Kidney epithelial cell (primary cell): ENCODE data around the gene HAGH. TPM values are rescaled to one million over a fixed set of nuclear protein-coding genes. Genes with fewer than 3 reads are reported as not detected.

ENCODE experiments used
- DNase-seq: peaks from one replicate; pipeline ENCODE4 v3.0.0-alpha.2; 2010; ENCODE audit warnings: low read depth
- H3K27me3 ChIP-seq: 2 replicates; pipeline ENCODE4 v1.6.0; 2011; ENCODE audit warnings: low read length; ENCODE audit not compliant: control insufficient read depth, insufficient read depth
- H3K36me3 ChIP-seq: 2 replicates; pipeline ENCODE4 v1.5.1; 2011; ENCODE audit warnings: low read length; ENCODE audit not compliant: control insufficient read depth, insufficient read depth
- H3K4me3 ChIP-seq: 2 replicates; pipeline ENCODE4 v1.5.1; 2011; ENCODE audit warnings: low read depth, mild to moderate bottlenecking, control low read depth, low read length
- total RNA-seq: library from RNA; depleted of rRNA; stranded (reverse); fragments of >200 nt; gene quantifications from 2 replicates; pipeline ENCODE4 v1.2.3, GENCODE V29; 2015
- TF ChIP-seq, protein P1 (sequence below): IDR thresholded peaks from 2 replicates; pipeline ENCODE4 v1.5.1; 2011; ENCODE audit warnings: mild to moderate bottlenecking, moderate library complexity, low read length, control low read depth, inconsistent platforms; ENCODE audit not compliant: insufficient read depth, poor library complexity, severe bottlenecking

HAGH gene
- total RNA-seq, 1 donor from 2014 or later: 62.8 TPM

DNA sequence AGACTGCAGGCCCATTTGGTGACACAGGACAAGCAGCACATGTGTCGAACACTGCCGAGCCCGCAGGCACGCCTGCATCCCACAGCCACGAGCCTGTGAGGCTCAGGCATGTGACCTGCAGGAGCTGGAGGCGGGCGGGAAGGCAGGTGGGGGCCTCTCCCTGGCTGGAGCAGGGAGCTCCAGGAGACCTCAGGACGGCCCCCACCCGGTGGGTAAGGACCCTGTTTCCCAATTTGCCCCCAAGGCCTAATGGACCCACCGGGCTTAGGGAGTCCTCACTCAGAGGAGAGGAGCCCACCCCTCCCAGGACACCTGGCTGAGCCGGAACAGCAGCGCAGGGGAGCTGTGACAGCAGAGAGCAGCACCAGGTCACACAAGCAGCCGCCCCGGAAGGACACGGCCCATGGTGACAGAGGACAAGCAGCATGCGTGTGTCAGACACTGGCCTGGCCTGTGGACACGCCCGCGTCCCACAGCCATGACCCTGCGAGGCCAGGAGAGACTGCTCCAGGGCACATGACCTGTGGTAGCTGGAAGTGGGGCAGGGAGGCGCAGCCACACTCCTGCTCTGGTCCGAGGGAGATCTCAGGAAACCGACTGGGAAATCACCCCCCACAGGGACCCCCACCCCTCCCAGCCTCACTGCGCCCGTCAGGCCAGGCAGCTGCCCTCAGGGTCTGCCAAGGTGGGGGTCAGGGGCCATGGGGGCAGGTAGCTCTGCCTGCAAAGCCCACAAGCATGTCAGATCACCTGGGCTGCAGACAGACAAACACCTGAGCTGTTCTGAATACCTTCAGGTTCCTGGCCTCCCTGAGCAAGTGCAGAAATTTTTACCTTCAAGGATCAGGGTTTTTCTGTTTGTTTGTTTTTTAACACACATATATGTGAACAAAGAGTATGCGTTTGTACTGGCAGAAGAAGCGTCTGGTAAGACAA is 46.6 kb downstream of the HAGH start:
- TF ChIP-seq, protein P1, sequence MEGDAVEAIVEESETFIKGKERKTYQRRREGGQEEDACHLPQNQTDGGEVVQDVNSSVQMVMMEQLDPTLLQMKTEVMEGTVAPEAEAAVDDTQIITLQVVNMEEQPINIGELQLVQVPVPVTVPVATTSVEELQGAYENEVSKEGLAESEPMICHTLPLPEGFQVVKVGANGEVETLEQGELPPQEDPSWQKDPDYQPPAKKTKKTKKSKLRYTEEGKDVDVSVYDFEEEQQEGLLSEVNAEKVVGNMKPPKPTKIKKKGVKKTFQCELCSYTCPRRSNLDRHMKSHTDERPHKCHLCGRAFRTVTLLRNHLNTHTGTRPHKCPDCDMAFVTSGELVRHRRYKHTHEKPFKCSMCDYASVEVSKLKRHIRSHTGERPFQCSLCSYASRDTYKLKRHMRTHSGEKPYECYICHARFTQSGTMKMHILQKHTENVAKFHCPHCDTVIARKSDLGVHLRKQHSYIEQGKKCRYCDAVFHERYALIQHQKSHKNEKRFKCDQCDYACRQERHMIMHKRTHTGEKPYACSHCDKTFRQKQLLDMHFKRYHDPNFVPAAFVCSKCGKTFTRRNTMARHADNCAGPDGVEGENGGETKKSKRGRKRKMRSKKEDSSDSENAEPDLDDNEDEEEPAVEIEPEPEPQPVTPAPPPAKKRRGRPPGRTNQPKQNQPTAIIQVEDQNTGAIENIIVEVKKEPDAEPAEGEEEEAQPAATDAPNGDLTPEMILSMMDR: no peak
- H3K27me3 ChIP-seq: no peaks in the 10 kb centered on the region
- no peaks in the 10 kb centered on the region for H3K36me3 ChIP-seq
- DNase-seq: no peak
- no peak overlapping the region for H3K4me3 ChIP-seq

DNA sequence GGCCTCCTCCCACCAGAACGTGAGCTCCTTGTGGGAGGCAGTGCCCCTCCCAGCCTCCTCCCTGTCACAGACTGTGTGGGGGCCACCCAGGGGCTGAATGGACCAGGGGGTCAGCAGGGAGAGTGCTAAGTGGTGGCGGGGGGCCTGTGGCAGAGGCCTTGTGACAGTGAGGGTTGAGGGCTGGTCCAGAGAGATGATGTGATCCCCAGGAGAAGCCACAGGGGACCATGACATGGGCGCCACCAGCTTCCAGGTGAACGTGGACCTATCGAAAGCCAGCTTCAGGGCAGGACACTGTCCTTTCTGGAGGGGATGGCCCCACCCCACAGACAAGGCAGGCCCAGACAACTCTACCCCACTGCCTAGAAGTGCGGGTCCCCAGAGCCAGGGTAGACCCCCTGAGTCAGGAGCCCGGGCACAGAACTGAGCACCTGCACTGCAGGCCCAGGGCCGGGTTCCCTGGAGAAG is 47.4 kb downstream of the HAGH start:
- Histone ChIP-seq H3K4me3 (no peak overlapping the region), H3K36me3 (no peaks in the 10 kb centered on the region), H3K27me3 (no peaks in the 10 kb centered on the region)
- no peak for DNase-seq
- TF ChIP-seq, protein P1: no peak

DNA sequence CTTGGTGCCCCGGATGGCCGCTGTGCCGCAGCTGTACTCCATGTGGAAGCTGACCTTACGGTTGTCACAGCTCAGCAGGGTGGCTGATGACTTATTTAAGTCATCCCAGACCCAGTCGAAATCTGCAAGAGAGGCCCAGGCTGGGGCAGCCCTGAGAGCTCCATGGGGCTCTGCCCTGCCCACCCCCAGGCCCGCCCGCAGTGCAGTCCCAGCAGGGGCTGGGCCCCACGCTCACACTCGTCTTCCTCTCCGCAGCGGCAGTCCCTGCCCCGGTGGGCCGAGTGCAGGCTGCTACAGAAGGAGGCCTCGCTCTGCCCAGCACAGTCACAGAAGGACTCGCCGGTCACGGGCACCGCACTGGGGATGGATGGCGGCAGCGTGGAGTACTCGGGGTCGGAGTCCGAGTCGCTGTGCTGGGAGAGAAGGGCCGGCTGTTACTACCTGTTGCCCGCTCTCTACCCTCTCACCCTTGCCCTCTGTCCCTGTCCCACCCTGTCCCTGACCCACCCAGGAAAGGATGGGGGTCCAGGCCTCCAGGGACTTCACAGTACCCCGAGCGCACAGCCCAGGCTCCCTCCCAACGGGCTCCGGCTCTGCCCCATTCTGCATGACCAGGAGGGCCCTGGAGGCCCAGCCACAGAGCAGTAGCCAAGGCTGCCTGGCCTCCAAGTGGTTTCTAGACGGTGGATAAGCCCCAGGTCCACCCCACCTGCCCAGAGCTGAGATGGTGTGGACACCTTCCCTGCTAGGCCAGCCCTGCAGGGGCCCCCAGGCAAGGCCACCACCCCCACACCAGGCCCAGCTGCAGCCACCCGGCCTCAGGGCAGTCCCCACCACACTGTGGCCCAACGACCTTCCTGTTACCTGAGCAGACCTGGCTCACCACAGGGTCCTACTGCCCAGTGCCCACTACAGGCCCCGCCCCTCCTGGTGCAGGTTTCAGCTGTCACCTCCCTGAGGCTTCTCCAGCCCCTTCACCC is 48.1 kb downstream of the HAGH start:
- no peak overlapping the region for H3K4me3 ChIP-seq
- no peaks in the 10 kb centered on the region for H3K27me3 ChIP-seq
- H3K36me3 ChIP-seq: no peaks in the 10 kb centered on the region
- TF ChIP-seq, protein P1: no peak
- no peak for DNase-seq

DNA sequence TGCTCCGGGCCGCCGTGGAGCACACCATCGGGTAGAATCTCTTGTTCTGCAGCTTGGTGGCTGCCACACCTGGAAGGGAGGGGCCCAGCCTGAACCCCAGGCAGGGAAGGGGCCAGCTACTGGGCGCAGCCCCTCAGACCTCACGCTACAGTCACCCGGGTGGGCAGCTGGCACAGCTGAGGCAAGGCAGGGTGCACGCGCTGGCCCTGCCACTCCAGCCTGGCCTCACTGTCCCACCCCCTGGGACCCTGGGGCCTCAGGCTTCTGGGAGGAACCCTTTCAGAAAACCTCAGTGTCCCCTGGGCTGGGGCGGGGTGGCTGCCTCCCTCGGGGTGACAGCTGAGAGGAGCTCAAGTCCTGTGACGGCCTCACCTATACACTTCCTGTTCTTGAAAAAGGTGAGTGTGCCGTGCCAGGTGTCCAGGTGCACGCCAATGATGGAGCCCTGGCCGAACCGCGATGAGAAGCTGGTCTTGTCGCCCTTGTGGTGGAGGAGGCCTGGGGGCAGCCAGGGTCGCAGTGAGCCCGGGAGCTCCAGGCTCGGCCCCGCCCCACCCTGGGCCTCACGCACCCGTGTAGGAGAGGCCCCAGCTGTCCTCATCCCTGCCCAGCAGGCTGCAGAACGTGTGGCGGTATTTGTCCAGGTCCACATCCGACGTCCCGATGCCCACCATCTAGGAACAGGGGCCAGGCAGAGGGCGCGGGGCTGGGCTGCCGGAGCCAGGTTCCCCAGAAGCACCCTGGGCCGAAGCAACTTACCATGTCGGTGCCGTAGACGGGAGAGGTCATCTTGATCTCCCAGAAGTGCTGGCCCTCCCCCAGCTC is 49.0 kb downstream of the HAGH start:
- Histone ChIP-seq H3K4me3 (no peak overlapping the region), H3K36me3 (no peaks in the 10 kb centered on the region), H3K27me3 (no peaks in the 10 kb centered on the region)
- TF ChIP-seq, protein P1: no peak
- DNase-seq: no peak

DNA sequence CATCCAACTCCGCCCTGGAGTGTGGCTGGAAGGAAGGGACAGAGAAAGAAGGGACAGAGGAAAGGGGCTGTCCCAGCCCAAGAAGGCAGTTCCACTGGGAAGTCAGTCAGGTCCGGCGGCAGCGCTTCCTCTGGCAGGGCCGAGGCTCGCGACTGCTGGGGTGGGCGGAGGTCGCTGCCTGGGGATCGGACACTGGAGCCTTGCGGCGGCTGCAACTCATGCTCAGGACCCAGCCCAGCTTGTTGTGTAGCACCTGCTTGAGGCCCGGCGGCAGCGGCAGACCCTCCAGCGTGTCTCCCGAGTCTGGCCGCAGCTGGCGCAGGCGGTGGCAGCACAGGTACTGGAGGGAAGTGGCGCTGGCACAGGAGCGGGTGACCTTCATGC is 49.6 kb downstream of the HAGH start:
- H3K36me3 ChIP-seq: no peaks in the 10 kb centered on the region
- no peak overlapping the region for H3K4me3 ChIP-seq
- TF ChIP-seq, protein P1: no peak
- DNase-seq: no peak
- H3K27me3 ChIP-seq: no peaks in the 10 kb centered on the region
